Naive thymus-derived CD4-positive, alpha-beta T cell (primary cell): ENCODE data around the gene ING1. TPM values are rescaled to one million over a fixed set of nuclear protein-coding genes. Genes with fewer than 3 reads are reported as not detected.
A peak's percentile ranks its signal among the peaks of the same experiment; 100 is the strongest.

Experiments used
- ATAC-seq: fragments of 150-1000 bp; cut with Tn5 transposase; 2 replicates; pipeline ENCODE4 v1.10.0; 2021; ENCODE audit warnings: mild to moderate bottlenecking, moderate library complexity
- CTCF ChIA-PET: fragments of 350-600 bp; sonication (Branson Sonifier 250); formaldehyde crosslinking; loops from one replicate; lab custom pipeline; 2021; ENCODE audit warnings: antibody characterized with exemption; lab: Charles Lee
- POLR2A ChIA-PET: fragments of 350-600 bp; sonication (Branson Sonifier 250); formaldehyde crosslinking; loops from one replicate; lab custom pipeline; 2021; ENCODE audit warnings: antibody characterized with exemption, inconsistent platforms; lab: Charles Lee
- DNase-seq, 9 donors: peaks; one replicate each; pipeline versions ENCODE4 v3.0.0 to v3.0.0-alpha.2; 2020 to 2022; ENCODE audit warnings: mixed read lengths in 1 of 9
- H3K27ac ChIP-seq: one replicate; pipeline ENCODE4 v1.7.0; 2013; ENCODE audit warnings: mild to moderate bottlenecking, low read depth, low read length, moderate library complexity
- H3K27me3 ChIP-seq, 2 donors: one replicate each; pipeline ENCODE4 v1.7.0; 2013; ENCODE audit warnings: low read length in 2 of 2, mild to moderate bottlenecking in 2 of 2, moderate library complexity in 2 of 2; ENCODE audit not compliant: control insufficient read depth in 2 of 2, insufficient read depth in 2 of 2
- H3K36me3 ChIP-seq, 3 experiments: 1 replicate in 2 of 3; 2 replicates in 1 of 3; pipeline ENCODE4 v1.7.0; 2013; ENCODE audit warnings: low read length in 3 of 3, mild to moderate bottlenecking in 3 of 3, moderate library complexity in 1 of 3; ENCODE audit not compliant: insufficient read depth in 3 of 3, control insufficient read depth in 2 of 3
- H3K4me1 ChIP-seq, 2 donors: one replicate each; pipeline ENCODE4 v1.7.0; 2013; ENCODE audit warnings: low read length in 2 of 2, mild to moderate bottlenecking in 2 of 2, moderate library complexity in 1 of 2; ENCODE audit not compliant: control insufficient read depth in 2 of 2, insufficient read depth in 2 of 2
- H3K4me3 ChIP-seq: 2 replicates; pipeline ENCODE4 v1.7.0; 2013; ENCODE audit warnings: mild to moderate bottlenecking, low read length
- H3K9me3 ChIP-seq, 3 experiments: 1 replicate in 2 of 3; 2 replicates in 1 of 3; pipeline ENCODE4 v1.7.0; 2013; ENCODE audit warnings: low read length in 3 of 3; ENCODE audit not compliant: control insufficient read depth in 2 of 3
- H3K27ac Mint-ChIP-seq, 9 donors: one replicate each; pipeline ENCODE4 v1.8.0; 2020 to 2022; ENCODE audit warnings: mixed read lengths in 9 of 9, mild to moderate bottlenecking in 8 of 9, moderate library complexity in 5 of 9, inconsistent platforms in 2 of 9
- H3K27me3 Mint-ChIP-seq, 5 donors: one replicate each; pipeline ENCODE4 v1.8.0; 2021 to 2022; ENCODE audit warnings: mixed read lengths in 5 of 5, mild to moderate bottlenecking in 1 of 5
- H3K36me3 Mint-ChIP-seq, 5 donors: one replicate each; pipeline ENCODE4 v1.8.0; 2020 to 2022; ENCODE audit warnings: mixed read lengths in 5 of 5, mild to moderate bottlenecking in 3 of 5, inconsistent platforms in 1 of 5
- H3K4me1 Mint-ChIP-seq, 7 donors: one replicate each; pipeline ENCODE4 v1.8.0; 2020 to 2022; ENCODE audit warnings: mixed read lengths in 7 of 7, mild to moderate bottlenecking in 3 of 7, inconsistent platforms in 1 of 7
- H3K4me3 Mint-ChIP-seq, 10 donors: one replicate each; pipeline ENCODE4 v1.8.0; 2020 to 2022; ENCODE audit warnings: mild to moderate bottlenecking in 10 of 10, mixed read lengths in 10 of 10, moderate library complexity in 6 of 10, inconsistent platforms in 2 of 10
- H3K9me3 Mint-ChIP-seq, 11 donors: one replicate each; pipeline ENCODE4 v1.8.0; 2020 to 2022; ENCODE audit warnings: mixed read lengths in 11 of 11, mild to moderate bottlenecking in 4 of 11, inconsistent platforms in 1 of 11, moderate library complexity in 1 of 11
- intact Hi-C, 2 donors: fragments of 100-400 bp; cut with micrococcal nuclease; formaldehyde crosslinking; loops; one replicate each; pipeline ENCODE4 v1.15.1; 2023
- polyA plus RNA-seq, 2 donors: library from polyadenylated mRNA; unstranded; fragments of 300-500 nt; fragmentation: Illumina TruSeq; gene quantifications; one replicate each; pipeline ENCODE4 v1.2.3, GENCODE V29; 2021
- total RNA-seq, 6 experiments: library from RNA in 5 of 6; stranded (reverse) in 5 of 6; gene quantifications; 1 replicate in 5 of 6; 2 replicates in 1 of 6; pipeline ENCODE4 v1.2.3 and lab custom pipeline; 2021 to 2026

Gene ING1
- total RNA-seq (10 to 100 TPM; 14.4 to 33.8 (median 21.8) TPM), polyA plus RNA-seq (10 to 100 TPM in 1 of 2 donors, 1 to 10 TPM in 1; 9.1 to 22.2 TPM), total RNA-seq (lab: John Stamatoyannopoulos, UW) (24.4 reads per million, percentile 55 among the genes with 10 or more reads in this experiment)

- Mint-ChIP-seq H3K27me3 (peaks cover 0 to 4% (median 0%) of the 10 kb centered on the region in 5 donors), H3K27ac (peak within 1 kb of the TSS; percentile 96 to 99 (median 98)), H3K9me3 (peaks cover 0 to 12% (median 0%) of the 10 kb centered on the region in 11 donors), H3K4me1 (peaks cover 16 to 37% (median 30%) of the 10 kb centered on the region in 7 donors), H3K36me3 (no peaks in the 10 kb centered on the region), H3K4me3 (peak within 1 kb of the TSS; percentile 93 to 100 (median 98))
- H3K4me3 ChIP-seq: peak within 1 kb of the TSS; percentile 100
- DNase-seq: no peak
- H3K27ac ChIP-seq: peak within 1 kb of the TSS; percentile 92
- no peak for ATAC-seq
- intact Hi-C loops: loop anchor here (10.0 kb wide), 3 partner anchors 441 to 1799 kb away; no protein-coding TSS in a partner anchor
- ChIA-PET POLR2A (interaction anchor here (0.6 to 2.2 kb wide), 5 partner anchors 9 to 201 kb away, joined by 3 to 53 read pairs (median 4); partner anchors contain the start of genes ANKRD10 and CARS2), CTCF (no interaction called here)
- no peaks in the 10 kb centered on the region for H3K9me3 ChIP-seq
- H3K4me1 ChIP-seq: peaks cover 0 to 20% of the 10 kb centered on the region in 2 donors
- peaks cover 0 to 19% (median 0%) of the 10 kb centered on the region in 3 experiments for H3K36me3 ChIP-seq
- H3K27me3 ChIP-seq: no peaks in the 10 kb centered on the region
Observed at GRCh38 chr13:110713642-110713952, at the start of gene ING1. ING1 (plus strand) TSS chr13:110713700; CDS start chr13:110714150, 450 bp downstream.

- no peaks in the 10 kb centered on the region for H3K9me3 ChIP-seq
- no peaks in the 10 kb centered on the region for H3K27me3 Mint-ChIP-seq
- H3K4me1 Mint-ChIP-seq: peaks cover 4 to 13% (median 7%) of the 10 kb centered on the region in 7 donors
- H3K4me3 ChIP-seq: no peak overlapping the region
- H3K36me3 Mint-ChIP-seq: peaks cover 32 to 74% (median 55%) of the 10 kb centered on the region in 5 donors
- intact Hi-C loops: no loop called here
- H3K4me3 Mint-ChIP-seq: no peak overlapping the region
- H3K27me3 ChIP-seq: no peaks in the 10 kb centered on the region
- no peak overlapping the region for H3K27ac Mint-ChIP-seq
- ChIA-PET POLR2A (interaction anchor here (0.6 kb wide), 1 partner anchor 51 kb away, joined by 3 read pairs; no protein-coding TSS in a partner anchor), CTCF (no interaction called here)
- H3K27ac ChIP-seq: no peak overlapping the region
- no peak for DNase-seq
- peaks cover 0 to 12% (median 6%) of the 10 kb centered on the region in 11 donors for H3K9me3 Mint-ChIP-seq
- peaks cover 0 to 72% (median 6%) of the 10 kb centered on the region in 3 experiments for H3K36me3 ChIP-seq
- no peaks in the 10 kb centered on the region for H3K4me1 ChIP-seq
- peak; percentile 42 for ATAC-seq
Observed at GRCh38 chr13:110664041-110664440, 49.5 kb upstream of the ING1 start.

- H3K27ac ChIP-seq: no peak overlapping the region
- CTCF ChIA-PET: no interaction called here
- H3K36me3 ChIP-seq: peaks cover 0 to 74% (median 6%) of the 10 kb centered on the region in 3 experiments
- no peak for ATAC-seq
- intact Hi-C loops: no loop called here
- POLR2A ChIA-PET: no interaction called here
- no peak overlapping the region for H3K4me3 Mint-ChIP-seq
- H3K27me3 Mint-ChIP-seq: no peaks in the 10 kb centered on the region
- no peaks in the 10 kb centered on the region for H3K27me3 ChIP-seq
- no peaks in the 10 kb centered on the region for H3K9me3 ChIP-seq
- no peak for DNase-seq
- no peak overlapping the region for H3K27ac Mint-ChIP-seq
- peaks cover 0 to 12% (median 6%) of the 10 kb centered on the region in 11 donors for H3K9me3 Mint-ChIP-seq
- no peaks in the 10 kb centered on the region for H3K4me1 ChIP-seq
- no peak overlapping the region for H3K4me3 ChIP-seq
- H3K36me3 Mint-ChIP-seq: peaks cover 28 to 72% (median 51%) of the 10 kb centered on the region in 5 donors
- peaks cover 0 to 6% (median 4%) of the 10 kb centered on the region in 7 donors for H3K4me1 Mint-ChIP-seq
Observed at GRCh38 chr13:110664673-110665072, 48.8 kb upstream of the ING1 start.

- peak overlapping the region in 3 of 9 donors; percentile 27 to 65 (median 32) for H3K27ac Mint-ChIP-seq
- intact Hi-C loops: no loop called here
- H3K27me3 Mint-ChIP-seq: no peaks in the 10 kb centered on the region
- no peak overlapping the region for H3K4me3 ChIP-seq
- peaks cover 0 to 5% (median 2%) of the 10 kb centered on the region in 7 donors for H3K4me1 Mint-ChIP-seq
- no peaks in the 10 kb centered on the region for H3K4me1 ChIP-seq
- ATAC-seq (peak; percentile 88), DNase-seq (no peak)
- peaks cover 0 to 10% (median 5%) of the 10 kb centered on the region in 11 donors for H3K9me3 Mint-ChIP-seq
- H3K27me3 ChIP-seq: no peaks in the 10 kb centered on the region
- H3K36me3 Mint-ChIP-seq: peaks cover 26 to 75% (median 46%) of the 10 kb centered on the region in 5 donors
- ChIA-PET CTCF (no interaction called here), POLR2A (interaction anchor here (1.7 kb wide), 1 partner anchor 47 kb away, joined by 4 read pairs; no protein-coding TSS in a partner anchor)
- H3K4me3 Mint-ChIP-seq: no peak overlapping the region
- H3K36me3 ChIP-seq: peaks cover 0 to 78% (median 6%) of the 10 kb centered on the region in 3 experiments
- no peaks in the 10 kb centered on the region for H3K9me3 ChIP-seq
- no peak overlapping the region for H3K27ac ChIP-seq
Observed at GRCh38 chr13:110665491-110666254, 47.8 kb upstream of the ING1 start.

DNA sequence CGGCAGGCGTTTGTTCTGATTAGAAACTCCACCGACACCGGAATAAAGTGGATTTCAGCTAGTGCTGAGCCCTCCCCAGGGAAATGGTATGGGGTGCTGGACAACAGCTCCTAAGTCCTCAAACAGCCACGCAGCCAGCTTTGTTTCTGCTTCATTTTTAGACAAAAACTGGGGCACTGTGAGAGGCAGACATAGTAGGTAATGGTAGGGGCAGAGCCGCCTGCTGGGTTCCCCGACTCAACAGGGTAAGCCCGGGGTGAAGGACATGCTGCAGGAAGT, 47.3 kb upstream of the ING1 start:
- no peaks in the 10 kb centered on the region for H3K27me3 Mint-ChIP-seq
- peaks cover 0 to 7% (median 7%) of the 10 kb centered on the region in 7 donors for H3K4me1 Mint-ChIP-seq
- H3K27me3 ChIP-seq: no peaks in the 10 kb centered on the region
- H3K36me3 Mint-ChIP-seq: peaks cover 29 to 76% (median 47%) of the 10 kb centered on the region in 5 donors
- intact Hi-C loops: no loop called here
- ATAC-seq (no peak), DNase-seq (no peak)
- no peaks in the 10 kb centered on the region for H3K9me3 ChIP-seq
- H3K36me3 ChIP-seq: peaks cover 0 to 74% (median 6%) of the 10 kb centered on the region in 3 experiments
- no peak overlapping the region for H3K4me3 Mint-ChIP-seq
- H3K9me3 Mint-ChIP-seq: peaks cover 0 to 9% (median 4%) of the 10 kb centered on the region in 11 donors
- H3K27ac Mint-ChIP-seq: no peak overlapping the region
- CTCF ChIA-PET: no interaction called here
- no peak overlapping the region for H3K27ac ChIP-seq
- POLR2A ChIA-PET: interaction anchor here (1.7 kb wide), 1 partner anchor 46 kb away, joined by 4 read pairs; no protein-coding TSS in a partner anchor
- H3K4me1 ChIP-seq: no peaks in the 10 kb centered on the region
- no peak overlapping the region for H3K4me3 ChIP-seq

DNA sequence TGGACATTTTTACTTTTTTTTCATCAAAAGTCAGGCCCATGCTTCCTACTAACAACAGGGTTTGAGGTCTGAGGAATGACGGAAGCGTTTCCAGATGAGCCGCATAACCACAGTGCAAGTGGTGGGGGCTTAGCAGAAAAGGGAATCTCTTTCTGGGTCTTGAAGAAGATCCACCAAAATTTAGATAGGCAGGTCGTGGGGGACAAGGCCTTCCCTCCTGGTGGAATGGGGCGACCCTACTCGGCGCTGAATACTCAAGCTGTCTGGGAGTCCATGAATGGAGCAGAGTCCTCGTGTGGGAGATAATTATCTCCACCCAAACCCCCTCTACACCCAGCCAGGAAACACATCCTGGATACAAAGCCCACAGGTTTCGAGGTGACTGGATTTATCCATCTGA, 44.5 kb upstream of the ING1 start:
- H3K27ac Mint-ChIP-seq: no peak overlapping the region
- POLR2A ChIA-PET: no interaction called here
- peaks cover 0 to 2% (median 0%) of the 10 kb centered on the region in 11 donors for H3K9me3 Mint-ChIP-seq
- Histone ChIP-seq H3K4me3 (no peak overlapping the region), H3K27me3 (no peaks in the 10 kb centered on the region), H3K4me1 (no peaks in the 10 kb centered on the region), H3K9me3 (no peaks in the 10 kb centered on the region), H3K36me3 (peaks cover 0 to 47% (median under 1%) of the 10 kb centered on the region in 3 experiments), H3K27ac (no peak overlapping the region)
- no peak overlapping the region for H3K4me3 Mint-ChIP-seq
- intact Hi-C loops: no loop called here
- ATAC-seq (no peak), DNase-seq (no peak)
- CTCF ChIA-PET: no interaction called here
- peaks cover 17 to 75% (median 39%) of the 10 kb centered on the region in 5 donors for H3K36me3 Mint-ChIP-seq
- H3K4me1 Mint-ChIP-seq: peaks cover 4 to 28% (median 22%) of the 10 kb centered on the region in 7 donors
- no peaks in the 10 kb centered on the region for H3K27me3 Mint-ChIP-seq
